Measurements from ENCODE around the gene CNTN3. TPM values are rescaled to one million over a fixed set of nuclear protein-coding genes. Genes with fewer than 3 reads are reported as not detected.

CNTN3 gene
- polyA plus RNA-seq, 1 donor from 2014 or later, result 31.8 TPM

DNA sequence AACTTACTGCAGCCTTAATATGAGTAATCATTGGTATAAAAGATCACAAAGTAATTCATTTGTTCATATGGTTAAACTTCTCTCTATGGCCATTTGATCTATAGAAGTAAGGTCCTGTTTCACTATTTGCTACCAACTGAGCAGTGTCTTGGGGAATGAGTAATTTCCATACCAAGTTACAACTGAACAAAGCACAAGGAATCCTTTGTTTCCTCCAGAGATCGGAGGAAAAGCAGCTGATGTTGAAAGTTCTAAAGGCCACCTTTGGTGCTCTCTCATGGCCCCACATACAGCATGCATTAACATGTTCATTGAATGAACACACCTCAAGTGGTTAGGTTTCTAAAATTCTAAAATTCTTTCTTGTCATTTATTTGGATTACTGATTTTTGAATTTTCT lies 7.1 kb upstream of the CNTN3 start:
- no peak overlapping the region for H2AFZ ChIP-seq (ENCODE audit: low read depth, low read length)
- H3K36me3 ChIP-seq (ENCODE audit: insufficient read depth, low read length), result no peaks in the 10 kb centered on the region
- no peaks in the 10 kb centered on the region for H3K9me2 ChIP-seq (ENCODE audit: insufficient read depth, low read length)
- H3K4me2 ChIP-seq (ENCODE audit: low read length), result no peak overlapping the region
- no peaks in the 10 kb centered on the region for H3K79me2 ChIP-seq (replicated peaks; ENCODE audit: insufficient read depth, low read length)
- TF ChIP-seq, protein P1, sequence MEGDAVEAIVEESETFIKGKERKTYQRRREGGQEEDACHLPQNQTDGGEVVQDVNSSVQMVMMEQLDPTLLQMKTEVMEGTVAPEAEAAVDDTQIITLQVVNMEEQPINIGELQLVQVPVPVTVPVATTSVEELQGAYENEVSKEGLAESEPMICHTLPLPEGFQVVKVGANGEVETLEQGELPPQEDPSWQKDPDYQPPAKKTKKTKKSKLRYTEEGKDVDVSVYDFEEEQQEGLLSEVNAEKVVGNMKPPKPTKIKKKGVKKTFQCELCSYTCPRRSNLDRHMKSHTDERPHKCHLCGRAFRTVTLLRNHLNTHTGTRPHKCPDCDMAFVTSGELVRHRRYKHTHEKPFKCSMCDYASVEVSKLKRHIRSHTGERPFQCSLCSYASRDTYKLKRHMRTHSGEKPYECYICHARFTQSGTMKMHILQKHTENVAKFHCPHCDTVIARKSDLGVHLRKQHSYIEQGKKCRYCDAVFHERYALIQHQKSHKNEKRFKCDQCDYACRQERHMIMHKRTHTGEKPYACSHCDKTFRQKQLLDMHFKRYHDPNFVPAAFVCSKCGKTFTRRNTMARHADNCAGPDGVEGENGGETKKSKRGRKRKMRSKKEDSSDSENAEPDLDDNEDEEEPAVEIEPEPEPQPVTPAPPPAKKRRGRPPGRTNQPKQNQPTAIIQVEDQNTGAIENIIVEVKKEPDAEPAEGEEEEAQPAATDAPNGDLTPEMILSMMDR (IDR thresholded peaks at IDR 0.05; ENCODE audit: poor library complexity, severe bottlenecking), result no peak
- TF ChIP-seq EP300 (conservative IDR thresholded peaks at IDR 0.05; ENCODE audit: poor library complexity, severe bottlenecking) (no peak), RAD21 (conservative IDR thresholded peaks at IDR 0.05) (no peak), MXI1 (conservative IDR thresholded peaks at IDR 0.05; ENCODE audit: poor library complexity, severe bottlenecking) (no peak), TAF1 (IDR thresholded peaks at IDR 0.05; ENCODE audit: low read depth) (no peak), POLR2AphosphoS5 (IDR thresholded peaks at IDR 0.05) (no peak), SMC3 (conservative IDR thresholded peaks at IDR 0.05; ENCODE audit: poor library complexity) (no peak), EZH2 (IDR thresholded peaks at IDR 0.05; ENCODE audit: borderline replicate concordance, insufficient read depth, low read length, poor library complexity, severe bottlenecking) (no peak)
- TF ChIP-seq, protein P2, sequence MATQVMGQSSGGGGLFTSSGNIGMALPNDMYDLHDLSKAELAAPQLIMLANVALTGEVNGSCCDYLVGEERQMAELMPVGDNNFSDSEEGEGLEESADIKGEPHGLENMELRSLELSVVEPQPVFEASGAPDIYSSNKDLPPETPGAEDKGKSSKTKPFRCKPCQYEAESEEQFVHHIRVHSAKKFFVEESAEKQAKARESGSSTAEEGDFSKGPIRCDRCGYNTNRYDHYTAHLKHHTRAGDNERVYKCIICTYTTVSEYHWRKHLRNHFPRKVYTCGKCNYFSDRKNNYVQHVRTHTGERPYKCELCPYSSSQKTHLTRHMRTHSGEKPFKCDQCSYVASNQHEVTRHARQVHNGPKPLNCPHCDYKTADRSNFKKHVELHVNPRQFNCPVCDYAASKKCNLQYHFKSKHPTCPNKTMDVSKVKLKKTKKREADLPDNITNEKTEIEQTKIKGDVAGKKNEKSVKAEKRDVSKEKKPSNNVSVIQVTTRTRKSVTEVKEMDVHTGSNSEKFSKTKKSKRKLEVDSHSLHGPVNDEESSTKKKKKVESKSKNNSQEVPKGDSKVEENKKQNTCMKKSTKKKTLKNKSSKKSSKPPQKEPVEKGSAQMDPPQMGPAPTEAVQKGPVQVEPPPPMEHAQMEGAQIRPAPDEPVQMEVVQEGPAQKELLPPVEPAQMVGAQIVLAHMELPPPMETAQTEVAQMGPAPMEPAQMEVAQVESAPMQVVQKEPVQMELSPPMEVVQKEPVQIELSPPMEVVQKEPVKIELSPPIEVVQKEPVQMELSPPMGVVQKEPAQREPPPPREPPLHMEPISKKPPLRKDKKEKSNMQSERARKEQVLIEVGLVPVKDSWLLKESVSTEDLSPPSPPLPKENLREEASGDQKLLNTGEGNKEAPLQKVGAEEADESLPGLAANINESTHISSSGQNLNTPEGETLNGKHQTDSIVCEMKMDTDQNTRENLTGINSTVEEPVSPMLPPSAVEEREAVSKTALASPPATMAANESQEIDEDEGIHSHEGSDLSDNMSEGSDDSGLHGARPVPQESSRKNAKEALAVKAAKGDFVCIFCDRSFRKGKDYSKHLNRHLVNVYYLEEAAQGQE (IDR thresholded peaks at IDR 0.05; ENCODE audit: borderline replicate concordance), result no peak
- H4K20me1 ChIP-seq (ENCODE audit: insufficient read depth), result no peaks in the 10 kb centered on the region
- no peaks in the 10 kb centered on the region for H3K27me3 ChIP-seq (ENCODE audit: insufficient read depth, low read depth, low read length)
- no peak overlapping the region for H3K27ac ChIP-seq (ENCODE audit: low read length)
- H3F3A ChIP-seq (ENCODE audit: insufficient read depth, low read length, poor library complexity, severe bottlenecking), result no peaks in the 10 kb centered on the region
- no peak overlapping the region for H3K4me3 ChIP-seq (ENCODE audit: low read length)
- H3K9ac ChIP-seq (ENCODE audit: low read length), result no peak overlapping the region
- no peaks in the 10 kb centered on the region for H3K9me3 ChIP-seq (ENCODE audit: low read length)

DNA sequence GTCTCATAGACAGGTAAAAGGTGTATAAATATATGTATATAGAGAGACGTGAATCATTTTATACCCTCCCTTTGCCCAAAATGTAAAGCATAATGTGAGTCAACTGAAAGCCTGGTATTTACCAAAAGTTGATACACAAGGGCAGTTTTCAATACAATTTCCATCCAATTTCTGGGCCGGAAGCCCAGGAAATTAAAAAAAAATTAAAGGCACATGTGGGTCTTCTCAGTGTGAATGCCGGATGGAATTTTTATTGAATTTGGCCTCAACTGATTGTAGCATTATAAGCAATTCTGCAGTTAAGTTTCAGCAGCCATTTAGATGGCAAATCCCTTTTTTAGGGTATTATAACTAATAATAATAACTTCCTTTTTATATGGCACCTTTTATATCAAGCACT lies 3.3 kb upstream of the CNTN3 start:
- Histone ChIP-seq H3K4me3 (ENCODE audit: low read length) (no peak overlapping the region), H3K27me3 (ENCODE audit: insufficient read depth, low read depth, low read length) (peaks cover 13% of the 10 kb centered on the region), H3K36me3 (ENCODE audit: insufficient read depth, low read length) (no peaks in the 10 kb centered on the region), H3F3A (ENCODE audit: insufficient read depth, low read length, poor library complexity, severe bottlenecking) (no peaks in the 10 kb centered on the region), H4K20me1 (ENCODE audit: insufficient read depth) (no peaks in the 10 kb centered on the region), H2AFZ (ENCODE audit: low read depth, low read length) (no peak overlapping the region), H3K9ac (ENCODE audit: low read length) (no peak overlapping the region), H3K9me3 (ENCODE audit: low read length) (no peaks in the 10 kb centered on the region), H3K27ac (ENCODE audit: low read length) (no peak overlapping the region), H3K4me2 (ENCODE audit: low read length) (no peak overlapping the region), H3K79me2 (replicated peaks; ENCODE audit: insufficient read depth, low read length) (no peaks in the 10 kb centered on the region), H3K9me2 (ENCODE audit: insufficient read depth, low read length) (no peaks in the 10 kb centered on the region)
- TF ChIP-seq TAF1 (IDR thresholded peaks at IDR 0.05; ENCODE audit: low read depth) (no peak), EP300 (conservative IDR thresholded peaks at IDR 0.05; ENCODE audit: poor library complexity, severe bottlenecking) (no peak), MXI1 (conservative IDR thresholded peaks at IDR 0.05; ENCODE audit: poor library complexity, severe bottlenecking) (no peak), EZH2 (IDR thresholded peaks at IDR 0.05; ENCODE audit: borderline replicate concordance, insufficient read depth, low read length, poor library complexity, severe bottlenecking) (no peak), SMC3 (conservative IDR thresholded peaks at IDR 0.05; ENCODE audit: poor library complexity) (no peak), RAD21 (conservative IDR thresholded peaks at IDR 0.05) (no peak), POLR2AphosphoS5 (IDR thresholded peaks at IDR 0.05) (no peak)
- TF ChIP-seq, protein P1 (IDR thresholded peaks at IDR 0.05; ENCODE audit: poor library complexity, severe bottlenecking), result no peak
- TF ChIP-seq, protein P2 (IDR thresholded peaks at IDR 0.05; ENCODE audit: borderline replicate concordance), result no peak
